Karpas-422 (cell line): ENCODE measurements around the gene SNX30. TPM values are rescaled to one million over a fixed set of nuclear protein-coding genes. Genes with fewer than 3 reads are reported as not detected.

Experiments
- DNase-seq: peaks from one replicate; pipeline ENCODE4 v3.0.0-alpha.2; 2015
- H2AFZ ChIP-seq: fragments of 200-600 bp; sonication (generic); 2 replicates; pipeline ENCODE4 v1.6.1; 2014; ENCODE audit warnings: antibody characterized with exemption, low read length, mixed read lengths
- H3K27ac ChIP-seq: fragments of 200-600 bp; sonication (generic); 2 replicates; pipeline ENCODE4 v1.5.1; 2014; ENCODE audit warnings: mild to moderate bottlenecking, low read length, moderate library complexity
- H3K27me3 ChIP-seq: fragments of 200-600 bp; sonication (generic); 2 replicates; pipeline ENCODE4 v1.6.1; 2014; ENCODE audit warnings: low read length, mixed read lengths
- H3K36me3 ChIP-seq: fragments of 200-600 bp; sonication (generic); 2 replicates; pipeline ENCODE4 v1.6.1; 2014; ENCODE audit warnings: low read length, mixed read lengths; ENCODE audit not compliant: insufficient read depth
- H3K4me1 ChIP-seq: fragments of 200-600 bp; sonication (generic); 2 replicates; pipeline ENCODE4 v1.6.1; 2014; ENCODE audit warnings: mild to moderate bottlenecking, low read length, mixed read lengths
- H3K4me2 ChIP-seq: fragments of 200-600 bp; sonication (generic); 2 replicates; pipeline ENCODE4 v1.6.1; 2014; ENCODE audit warnings: low read length, low read depth, mild to moderate bottlenecking; ENCODE audit not compliant: poor library complexity, severe bottlenecking
- H3K4me3 ChIP-seq: fragments of 200-600 bp; sonication (generic); 2 replicates; pipeline ENCODE4 v1.5.1; 2014; ENCODE audit warnings: mild to moderate bottlenecking, antibody characterized with exemption, low read length, mixed read lengths
- H3K79me2 ChIP-seq: fragments of 200-600 bp; sonication (generic); 2 replicates; pipeline ENCODE4 v1.6.1; 2014; ENCODE audit warnings: mild to moderate bottlenecking, low read length, mixed read lengths
- H3K9ac ChIP-seq: fragments of 200-600 bp; sonication (generic); 2 replicates; pipeline ENCODE4 v1.6.0; 2014; ENCODE audit warnings: low read length
- H3K9me2 ChIP-seq: fragments of 200-600 bp; sonication (generic), shearing (Covaris generic); replicated peaks from 2 replicates; pipeline ENCODE4 v1.6.0; 2014; ENCODE audit warnings: mild to moderate bottlenecking, low read length, moderate library complexity; ENCODE audit not compliant: insufficient read depth
- H3K9me3 ChIP-seq: fragments of 300-700, 200-600 bp; sonication (generic); 2 replicates; pipeline ENCODE4 v1.6.1; 2014; ENCODE audit warnings: low read length, mixed read lengths
- H4K20me1 ChIP-seq: fragments of 200-600 bp; sonication (generic); 2 replicates; pipeline ENCODE4 v1.6.1; 2014; ENCODE audit warnings: mild to moderate bottlenecking, antibody characterized with exemption, low read length, low read depth; ENCODE audit not compliant: insufficient read depth
- total RNA-seq: library from RNA; depleted of rRNA; stranded (reverse); fragments of >200 nt; shearing (Covaris generic); gene quantifications from 2 replicates; pipeline ENCODE4 v1.2.3, GENCODE V29; 2014; ENCODE audit warnings: low replicate concordance

SNX30 gene
- total RNA-seq, 1 experiment from 2014 or later: 43.8 TPM

- peaks cover 96% of the 10 kb centered on the region for H3K4me1 ChIP-seq
- peak overlapping the region; percentile 53 for H3K4me3 ChIP-seq
- peak overlapping the region; percentile 57 for H3K9ac ChIP-seq
- peaks cover 76% of the 10 kb centered on the region for H3K79me2 ChIP-seq
- H3K27ac ChIP-seq: peak overlapping the region; percentile 94
- H3K27me3 ChIP-seq: no peaks in the 10 kb centered on the region
- H4K20me1 ChIP-seq: no peaks in the 10 kb centered on the region
- no peak for DNase-seq
- no peak overlapping the region for H2AFZ ChIP-seq
- H3K9me3 ChIP-seq: no peaks in the 10 kb centered on the region
- H3K9me2 ChIP-seq: no peaks in the 10 kb centered on the region
- H3K36me3 ChIP-seq: no peaks in the 10 kb centered on the region
- peak overlapping the region; percentile 80 for H3K4me2 ChIP-seq
Measured at GRCh38 chr9:112786829-112787520, 36.4 kb downstream of the SNX30 start.

- no peaks in the 10 kb centered on the region for H3K9me3 ChIP-seq
- H4K20me1 ChIP-seq: no peaks in the 10 kb centered on the region
- H3K27me3 ChIP-seq: no peaks in the 10 kb centered on the region
- H3K27ac ChIP-seq: peak overlapping the region; percentile 94
- peak overlapping the region; percentile 80 for H3K4me2 ChIP-seq
- peak overlapping the region; percentile 53; the same call in 1 of the 2 replicates for H3K4me3 ChIP-seq
- peak overlapping the region; percentile 57; the same call in 1 of the 2 replicates for H3K9ac ChIP-seq
- peaks cover 76% of the 10 kb centered on the region for H3K79me2 ChIP-seq
- H2AFZ ChIP-seq: no peak overlapping the region
- peaks cover 96% of the 10 kb centered on the region for H3K4me1 ChIP-seq
- no peak for DNase-seq
- H3K36me3 ChIP-seq: no peaks in the 10 kb centered on the region
- H3K9me2 ChIP-seq: no peaks in the 10 kb centered on the region
Measured at GRCh38 chr9:112787978-112788377, 37.4 kb downstream of the SNX30 start.

GRCh38 chr9:112789473-112789872 is 38.9 kb downstream of the SNX30 start:
- DNase-seq: no peak
- peak overlapping the region; percentile 39 for H3K27ac ChIP-seq
- H3K4me2 ChIP-seq: peak overlapping the region; percentile 11
- H3K9me3 ChIP-seq: no peaks in the 10 kb centered on the region
- peaks cover 76% of the 10 kb centered on the region for H3K79me2 ChIP-seq
- H3K36me3 ChIP-seq: no peaks in the 10 kb centered on the region
- no peak overlapping the region for H3K4me3 ChIP-seq
- no peaks in the 10 kb centered on the region for H3K9me2 ChIP-seq
- H4K20me1 ChIP-seq: no peaks in the 10 kb centered on the region
- peaks cover 94% of the 10 kb centered on the region for H3K4me1 ChIP-seq
- H2AFZ ChIP-seq: no peak overlapping the region
- H3K9ac ChIP-seq: no peak overlapping the region
- H3K27me3 ChIP-seq: no peaks in the 10 kb centered on the region

DNA sequence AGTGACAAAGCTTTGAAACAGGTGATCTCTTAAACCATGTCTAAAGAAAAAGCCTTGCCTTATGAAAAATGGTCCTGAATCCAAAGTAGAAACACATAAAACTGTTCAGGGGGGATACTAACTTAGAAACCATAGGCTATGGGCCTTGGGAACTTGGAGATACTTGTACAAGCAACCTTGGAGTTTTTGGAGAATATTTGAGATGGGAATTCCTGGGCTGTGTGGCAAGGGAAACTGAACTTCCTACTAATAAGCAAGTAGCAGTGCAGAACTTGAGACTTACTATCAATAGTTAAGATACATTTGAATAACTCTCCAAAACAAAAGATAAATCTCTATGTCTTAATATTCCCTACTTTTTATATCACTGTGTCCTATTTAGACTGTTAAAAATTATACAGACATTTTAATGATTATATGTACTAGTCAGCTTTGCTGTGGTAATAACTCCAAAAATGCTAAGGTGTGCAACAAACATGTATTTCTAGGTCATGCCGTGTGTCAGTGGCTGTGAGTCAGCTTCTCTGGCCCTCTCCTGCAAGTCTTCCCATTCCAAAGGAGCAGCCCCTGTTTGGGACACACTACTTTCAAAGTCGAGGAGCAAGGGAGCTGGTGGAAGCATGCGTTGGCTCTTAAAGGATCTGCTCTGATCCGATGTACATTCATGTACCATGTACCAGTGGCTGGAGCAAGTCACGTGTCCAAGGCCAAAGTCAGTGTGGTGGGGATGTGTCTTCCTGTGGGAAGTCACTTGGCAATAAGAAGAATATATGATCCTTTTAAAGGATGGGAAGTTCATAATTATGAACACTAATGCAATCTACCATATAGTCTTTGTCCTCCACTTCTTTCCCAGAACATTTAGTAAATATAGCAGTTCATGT is 39.6 kb downstream of the SNX30 start:
- Histone ChIP-seq H3K9ac (no peak overlapping the region), H3K9me3 (no peaks in the 10 kb centered on the region), H3K36me3 (no peaks in the 10 kb centered on the region), H3K27ac (peak overlapping the region; percentile 39), H3K79me2 (peaks cover 76% of the 10 kb centered on the region), H3K27me3 (no peaks in the 10 kb centered on the region), H2AFZ (no peak overlapping the region), H3K4me3 (no peak overlapping the region), H3K4me1 (peaks cover 94% of the 10 kb centered on the region), H3K9me2 (no peaks in the 10 kb centered on the region), H4K20me1 (no peaks in the 10 kb centered on the region), H3K4me2 (peak overlapping the region; percentile 11)
- no peak for DNase-seq

GRCh38 chr9:112792670-112793069 is 42.1 kb downstream of the SNX30 start:
- Histone ChIP-seq H3K79me2 (peaks cover 88% of the 10 kb centered on the region), H3K27ac (peak overlapping the region; percentile 59), H3K4me2 (peak overlapping the region; percentile 36), H3K4me3 (no peak overlapping the region), H3K9me3 (no peaks in the 10 kb centered on the region), H3K36me3 (no peaks in the 10 kb centered on the region), H3K9ac (peak overlapping the region; percentile 41), H4K20me1 (no peaks in the 10 kb centered on the region), H3K4me1 (peaks cover 74% of the 10 kb centered on the region), H3K27me3 (no peaks in the 10 kb centered on the region), H3K9me2 (no peaks in the 10 kb centered on the region), H2AFZ (no peak overlapping the region)
- no peak for DNase-seq

DNA sequence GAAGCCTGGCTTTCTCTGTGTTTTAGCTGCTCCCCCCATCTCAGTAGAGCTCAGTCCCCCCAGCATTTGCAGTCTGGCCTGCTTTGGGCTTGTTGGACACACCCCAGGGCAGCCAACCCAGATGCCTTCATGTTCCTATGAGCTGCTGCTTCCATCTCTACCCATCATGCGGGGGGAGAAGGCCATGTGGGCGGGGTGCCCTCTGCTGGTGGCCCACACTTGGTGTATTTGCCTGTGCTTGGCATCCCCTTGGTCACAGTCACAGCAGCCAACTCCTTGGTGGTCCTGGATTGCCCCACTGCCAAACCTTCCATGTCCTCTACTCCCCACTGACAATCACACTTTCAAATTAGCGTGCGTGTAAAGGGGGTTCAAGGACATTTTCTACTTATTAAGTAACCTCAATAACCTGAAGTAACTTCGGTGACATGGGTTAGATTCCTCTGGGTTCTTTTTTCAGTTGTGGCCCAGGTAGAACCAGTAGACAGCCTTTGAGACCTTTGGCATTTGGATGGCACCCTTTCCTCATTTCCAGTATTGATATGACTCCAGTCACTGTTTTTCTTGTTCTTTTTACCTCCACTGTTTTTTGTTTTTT is 42.8 kb downstream of the SNX30 start:
- H3K27me3 ChIP-seq: no peaks in the 10 kb centered on the region
- DNase-seq: peak; percentile 92
- H3K4me2 ChIP-seq: peak overlapping the region; percentile 36
- no peaks in the 10 kb centered on the region for H3K36me3 ChIP-seq
- H2AFZ ChIP-seq: no peak overlapping the region
- H3K9me2 ChIP-seq: no peaks in the 10 kb centered on the region
- H4K20me1 ChIP-seq: no peaks in the 10 kb centered on the region
- peak overlapping the region; percentile 41 for H3K9ac ChIP-seq
- peaks cover 67% of the 10 kb centered on the region for H3K4me1 ChIP-seq
- peaks cover 82% of the 10 kb centered on the region for H3K79me2 ChIP-seq
- peak overlapping the region; percentile 59; the same call in 1 of the 2 replicates for H3K27ac ChIP-seq
- H3K9me3 ChIP-seq: no peaks in the 10 kb centered on the region
- H3K4me3 ChIP-seq: no peak overlapping the region

DNA sequence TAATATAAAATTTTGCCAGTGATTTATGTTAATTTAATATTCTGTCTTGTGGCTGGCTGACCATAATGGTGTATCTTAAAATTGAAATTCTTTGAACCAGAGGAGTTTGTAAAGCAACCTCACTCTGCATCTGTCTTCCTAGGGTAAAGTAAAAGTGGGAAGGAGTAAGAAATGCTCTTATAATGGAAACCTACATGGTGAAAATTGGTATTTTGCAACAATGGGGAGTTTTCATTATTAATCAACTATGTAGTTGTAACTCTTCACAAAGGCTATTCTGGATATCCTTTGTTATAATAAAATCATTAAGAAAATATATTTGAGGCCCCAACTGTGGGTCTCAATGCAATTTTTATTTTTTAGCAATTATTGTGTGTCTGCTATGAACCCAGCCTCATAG is 44.2 kb downstream of the SNX30 start:
- no peaks in the 10 kb centered on the region for H3K9me3 ChIP-seq
- no peaks in the 10 kb centered on the region for H3K36me3 ChIP-seq
- no peak overlapping the region for H3K9ac ChIP-seq
- H4K20me1 ChIP-seq: no peaks in the 10 kb centered on the region
- no peak for DNase-seq
- H3K4me3 ChIP-seq: no peak overlapping the region
- H2AFZ ChIP-seq: no peak overlapping the region
- H3K4me1 ChIP-seq: peaks cover 53% of the 10 kb centered on the region
- no peaks in the 10 kb centered on the region for H3K27me3 ChIP-seq
- no peaks in the 10 kb centered on the region for H3K9me2 ChIP-seq
- H3K27ac ChIP-seq: no peak overlapping the region; the same call in 1 of the 2 replicates
- H3K4me2 ChIP-seq: no peak overlapping the region
- H3K79me2 ChIP-seq: peaks cover 69% of the 10 kb centered on the region

GRCh38 chr9:112795921-112796320 is 45.4 kb downstream of the SNX30 start:
- Histone ChIP-seq H3K9ac (no peak overlapping the region), H2AFZ (no peak overlapping the region), H3K79me2 (peaks cover 57% of the 10 kb centered on the region), H3K9me2 (no peaks in the 10 kb centered on the region), H3K4me1 (peaks cover 41% of the 10 kb centered on the region), H3K27me3 (no peaks in the 10 kb centered on the region), H4K20me1 (no peaks in the 10 kb centered on the region), H3K4me3 (no peak overlapping the region), H3K36me3 (no peaks in the 10 kb centered on the region), H3K9me3 (no peaks in the 10 kb centered on the region), H3K27ac (no peak overlapping the region), H3K4me2 (no peak overlapping the region)
- no peak for DNase-seq
